HepG2 (cell line): Measurements from ENCODE around the gene BCL2L1. TPM values are rescaled to one million over a fixed set of nuclear protein-coding genes. Genes with fewer than 3 reads are reported as not detected.

Experiments
- AGO2 ChIP-seq: fragments of 200-400 bp; formaldehyde crosslinking; optimal IDR thresholded peaks from 2 replicates; pipeline ENCODE3; 2017; ENCODE audit warnings: mild to moderate bottlenecking, low read depth, low read length, moderate library complexity
- BRF2 ChIP-seq: sonication (generic); formaldehyde crosslinking; IDR thresholded peaks from 2 replicates; pipeline ENCODE4 v1.8.1; 2022; ENCODE audit warnings: mild to moderate bottlenecking, missing genetic modification reagents
- FUBP1 ChIP-seq: sonication (generic); formaldehyde crosslinking; IDR thresholded peaks from 2 replicates; pipeline ENCODE4 v1.5.1; 2020; ENCODE audit warnings: missing genetic modification reagents, mild to moderate bottlenecking, borderline replicate concordance
- GATAD2A ChIP-seq: IDR thresholded peaks from 2 replicates; pipeline ENCODE4 v1.6.1; 2016
- IKZF1 ChIP-seq: fragments of 450-650 bp; IDR thresholded peaks from 2 replicates; pipeline ENCODE4 v1.7.1; 2016
- ISX ChIP-seq: sonication (generic); formaldehyde crosslinking; conservative IDR thresholded peaks from 2 replicates; pipeline ENCODE4 v1.5.0; 2020; ENCODE audit warnings: missing genetic modification reagents
- MED13 ChIP-seq: sonication (generic); formaldehyde crosslinking; IDR thresholded peaks from 2 replicates; pipeline ENCODE4 v1.5.0; 2020; ENCODE audit warnings: missing genetic modification reagents
- MTERF4 ChIP-seq: sonication (generic); formaldehyde crosslinking; IDR thresholded peaks from 2 replicates; pipeline ENCODE4 v1.8.0; 2023; ENCODE audit warnings: mild to moderate bottlenecking, missing genetic modification reagents
- MYNN ChIP-seq: sonication (generic); formaldehyde crosslinking; IDR thresholded peaks from 2 replicates; pipeline ENCODE4 v1.4.0; 2020; ENCODE audit warnings: mild to moderate bottlenecking, low read depth, missing genetic modification reagents
- NFE2 ChIP-seq: sonication (generic); formaldehyde crosslinking; IDR thresholded peaks from 2 replicates; pipeline ENCODE4 v1.4.0; 2020; ENCODE audit warnings: missing genetic modification reagents
- RCOR2 ChIP-seq: IDR thresholded peaks from 2 replicates; pipeline ENCODE4 v1.6.1; 2016; ENCODE audit warnings: missing biosample characterization, missing genetic modification reagents
- SUZ12 ChIP-seq: fragments of 150-350 bp; IDR thresholded peaks from 2 replicates; pipeline ENCODE4 v1.6.1; 2014; ENCODE audit warnings: low read depth, low read length
- THAP11 ChIP-seq: IDR thresholded peaks from 2 replicates; pipeline ENCODE4 v1.6.1; 2016; ENCODE audit warnings: missing biosample characterization, missing genetic modification reagents
- TRIM24 ChIP-seq: sonication (generic); formaldehyde crosslinking; IDR thresholded peaks from 2 replicates; pipeline ENCODE4 v1.8.0; 2022; ENCODE audit warnings: mild to moderate bottlenecking, missing genetic modification reagents
- YEATS2 ChIP-seq: sonication (generic); formaldehyde crosslinking; IDR thresholded peaks from 2 replicates; pipeline ENCODE4 v1.4.0; 2020; ENCODE audit warnings: missing genetic modification reagents, borderline replicate concordance
- ZFP90 ChIP-seq: sonication (generic); formaldehyde crosslinking; IDR thresholded peaks from 2 replicates; pipeline ENCODE4 v1.8.0; 2022; ENCODE audit warnings: missing genetic modification reagents, mild to moderate bottlenecking, inconsistent platforms, borderline replicate concordance
- ZNF44 ChIP-seq: sonication (generic); formaldehyde crosslinking; IDR thresholded peaks from 2 replicates; pipeline ENCODE4 v1.5.1; 2020; ENCODE audit warnings: mild to moderate bottlenecking, missing genetic modification reagents
- ZNF512B ChIP-seq: sonication (generic); formaldehyde crosslinking; IDR thresholded peaks from 2 replicates; pipeline ENCODE4 v1.5.1; 2020; ENCODE audit warnings: missing genetic modification reagents, mild to moderate bottlenecking, borderline replicate concordance
- ZNF543 ChIP-seq: sonication (generic); formaldehyde crosslinking; IDR thresholded peaks from 2 replicates; pipeline ENCODE4 v1.4.0; 2020; ENCODE audit warnings: mild to moderate bottlenecking, missing genetic modification reagents
- polyA plus RNA-seq, 8 experiments: library from polyadenylated mRNA; depleted of rRNA in 3 of 8; stranded (reverse) in 7 of 8; unstranded in 1 of 8; fragments of >200 nt; fragmentation: Illumina TruSeq in 4 of 8; extraction: Trizol in 4 of 8; gene quantifications; 2 replicates each; pipeline versions ENCODE4 v1.2.1 to v1.2.3, GENCODE V29; 2011 to 2016; ENCODE audit warnings: low read depth in 4 of 8, missing spikeins in 1 of 8, mixed read lengths in 1 of 8; ENCODE audit not compliant: insufficient read depth in 1 of 8
- total RNA-seq, 5 experiments: library from RNA; depleted of rRNA; stranded (reverse); fragments of >200 nt; fragmentation: Illumina TruSeq; extraction: Trizol; gene quantifications; 2 replicates each; pipeline ENCODE4 v1.2.3, GENCODE V29; 2016; ENCODE audit warnings: low read depth in 1 of 5

The BCL2L1 gene
- total and polyA plus RNA-seq, 2 of the 13 experiments (the other 11 are each of a cell fraction or from before 2014, with no cell fraction given) = 164 to 258 TPM

- TF ChIP-seq IKZF1 (no peak), ZNF44 (CRISPR knock-in tag) (0 out of 2 replicates have a peak, but pooled peaks have one; percentile 53), BRF2 (no peak), ZNF543 (CRISPR knock-in tag) (0 out of 2 replicates have a peak, but pooled peaks have one; percentile 54), ZFP90 (no peak), GATAD2A (CRISPR knock-in tag) (peak; percentile 90), MTERF4 (0 out of 2 replicates have a peak, but pooled peaks have one; percentile 23), ISX (CRISPR knock-in tag) (no peak), MED13 (CRISPR knock-in tag) (peak; percentile 92; the same call in 1 of the 2 replicates), MYNN (CRISPR knock-in tag) (no peak), NFE2 (CRISPR knock-in tag) (no peak), TRIM24 (CRISPR knock-in tag) (no peak), YEATS2 (CRISPR knock-in tag) (no peak; the same call in 1 of the 2 replicates), AGO2 (no peak), FUBP1 (CRISPR knock-in tag) (no peak), THAP11 (no peak; the same call in 1 of the 2 replicates), ZNF512B (CRISPR knock-in tag) (no peak), SUZ12 (no peak), RCOR2 (CRISPR knock-in tag) (peak; percentile 95)
Measured at GRCh38 chr20:31712564-31713311, 9.9 kb downstream of the BCL2L1 start (continued).
